Glomerular visceral epithelial cell (primary cell): Measurements from ENCODE around the gene AMPD1.

Experiments
- DNase-seq: peaks from one replicate; pipeline ENCODE4 v3.0.0-alpha.2; 2016; ENCODE audit errors: extremely low spot score

AMPD1 gene

GRCh38 chr1:114638910-114639309 lies 56.4 kb downstream of the AMPD1 start:
- no peak for DNase-seq

- DNase-seq = no peak
Observed at GRCh38 chr1:114632427-114632826, 62.9 kb downstream of the AMPD1 start.

GRCh38 chr1:114627107-114627506 lies 68.2 kb downstream of the AMPD1 start:
- no peak for DNase-seq

- DNase-seq = no peak
Observed at GRCh38 chr1:114623364-114623763, 72.0 kb downstream of the AMPD1 start.
